GM21423 (cell line): ENCODE results near the gene SPEF2.
"Not testable (repeated sequence)": the region's sequence is repeated elsewhere in the genome, so short reads cannot be mapped to it uniquely, and the experiment has no call there.

Source experiments
- ATAC-seq: cut with Tn5 transposase; IDR thresholded peaks from one replicate; pipeline ENCODE4 v1.9.1; 2021; ENCODE audit warnings: mild to moderate bottlenecking, moderate library complexity; ENCODE audit not compliant: unreplicated experiment

SPEF2 gene

GRCh38 chr5:35820735-35821134 is 203.1 kb downstream of the SPEF2 start:
- ATAC-seq = no peak

- no peak for ATAC-seq
These were observed 203.8 kb downstream of the SPEF2 start for GRCh38 chr5:35821513-35821912.

- no peak for ATAC-seq
These were observed 204.8 kb downstream of the SPEF2 start for GRCh38 chr5:35822511-35822910.

GRCh38 chr5:35823347-35824098 is 205.9 kb downstream of the SPEF2 start:
- ATAC-seq = no peak

- ATAC-seq = no peak
These were observed 208.4 kb downstream of the SPEF2 start for GRCh38 chr5:35826056-35826455.

- ATAC-seq = no peak
These were observed 208.9 kb downstream of the SPEF2 start for GRCh38 chr5:35826554-35826953.

- no peak for ATAC-seq
These were observed 210.5 kb downstream of the SPEF2 start for GRCh38 chr5:35828082-35828598.

GRCh38 chr5:35830587-35830986 is 212.9 kb downstream of the SPEF2 start:
- ATAC-seq = no peak

- no peak for ATAC-seq
These were observed 215.1 kb downstream of the SPEF2 start for GRCh38 chr5:35832762-35833161.

- ATAC-seq = no peak
These were observed 215.6 kb downstream of the SPEF2 start for GRCh38 chr5:35833224-35833623.

- ATAC-seq = no peak
These were observed 218.4 kb downstream of the SPEF2 start for GRCh38 chr5:35835796-35836742.

- ATAC-seq = no peak
These were observed 220.8 kb downstream of the SPEF2 start for GRCh38 chr5:35838370-35839042.

- no peak for ATAC-seq
These were observed 225.2 kb downstream of the SPEF2 start for GRCh38 chr5:35842856-35843255.

- ATAC-seq = not testable (repeated sequence)
These were observed 227.8 kb downstream of the SPEF2 start for GRCh38 chr5:35845508-35845907.

- ATAC-seq = no peak
These were observed 229.8 kb downstream of the SPEF2 start for GRCh38 chr5:35847491-35847890.

GRCh38 chr5:35847961-35848360 is 230.3 kb downstream of the SPEF2 start:
- no peak for ATAC-seq

- ATAC-seq = no peak
These were observed 232.2 kb downstream of the SPEF2 start for GRCh38 chr5:35849860-35850259.

GRCh38 chr5:35850967-35851680 is 233.5 kb downstream of the SPEF2 start:
- no peak for ATAC-seq

- ATAC-seq = no peak
These were observed 234.5 kb downstream of the SPEF2 start for GRCh38 chr5:35852084-35852734.

- no peak for ATAC-seq
These were observed 235.1 kb downstream of the SPEF2 start for GRCh38 chr5:35852773-35853172.
